Right atrium auricular region (tissue), 2 donors: ENCODE results near the gene CCDC187. TPM values are rescaled to one million over a fixed set of nuclear protein-coding genes. Genes with fewer than 3 reads are reported as not detected.

Source experiments
- DNase-seq: peaks from one replicate; pipeline ENCODE4 v3.0.0-alpha.2; 2019; ENCODE audit warnings: low spot score
- H3K27ac ChIP-seq, 2 donors: fragments of 200-600 bp; sonication (generic); 1 replicate in 1 of 2; 2 replicates in 1 of 2; pipeline ENCODE4 v1.5.1; 2016 to 2019
- H3K27me3 ChIP-seq, 2 donors: fragments of 200-600 bp; sonication (generic); one replicate each; pipeline versions ENCODE4 v1.5.1 to v1.6.0; 2017 to 2019
- H3K36me3 ChIP-seq: fragments of 200-600 bp; sonication (generic); one replicate; pipeline ENCODE4 v1.5.1; 2016
- H3K4me1 ChIP-seq, 2 donors: fragments of 200-600 bp; sonication (generic); one replicate each; pipeline versions ENCODE4 v1.5.1 to v1.6.0; 2017 to 2019
- H3K4me3 ChIP-seq, 2 donors: fragments of 200-600 bp; sonication (generic); 1 replicate in 1 of 2; 2 replicates in 1 of 2; pipeline ENCODE4 v1.5.1; 2017 to 2019; ENCODE audit warnings: mild to moderate bottlenecking in 1 of 2, moderate library complexity in 1 of 2
- H3K9me3 ChIP-seq, 2 donors: fragments of 200-600 bp; sonication (generic); one replicate each; pipeline ENCODE4 v1.5.1; 2019
- CTCF ChIP-seq, 2 donors: fragments of 200-600 bp; sonication (generic); IDR thresholded peaks; one replicate each; pipeline ENCODE4 v1.5.1; 2019; ENCODE audit warnings: antibody characterized with exemption in 2 of 2
- total RNA-seq, 2 donors: library from RNA; depleted of rRNA; stranded (reverse); fragments of >200 nt; gene quantifications; one replicate each; pipeline ENCODE4 v1.1.0, GENCODE V29; 2016

CCDC187 gene
- total RNA-seq, 2 donors from 2014 or later = not detected

DNA sequence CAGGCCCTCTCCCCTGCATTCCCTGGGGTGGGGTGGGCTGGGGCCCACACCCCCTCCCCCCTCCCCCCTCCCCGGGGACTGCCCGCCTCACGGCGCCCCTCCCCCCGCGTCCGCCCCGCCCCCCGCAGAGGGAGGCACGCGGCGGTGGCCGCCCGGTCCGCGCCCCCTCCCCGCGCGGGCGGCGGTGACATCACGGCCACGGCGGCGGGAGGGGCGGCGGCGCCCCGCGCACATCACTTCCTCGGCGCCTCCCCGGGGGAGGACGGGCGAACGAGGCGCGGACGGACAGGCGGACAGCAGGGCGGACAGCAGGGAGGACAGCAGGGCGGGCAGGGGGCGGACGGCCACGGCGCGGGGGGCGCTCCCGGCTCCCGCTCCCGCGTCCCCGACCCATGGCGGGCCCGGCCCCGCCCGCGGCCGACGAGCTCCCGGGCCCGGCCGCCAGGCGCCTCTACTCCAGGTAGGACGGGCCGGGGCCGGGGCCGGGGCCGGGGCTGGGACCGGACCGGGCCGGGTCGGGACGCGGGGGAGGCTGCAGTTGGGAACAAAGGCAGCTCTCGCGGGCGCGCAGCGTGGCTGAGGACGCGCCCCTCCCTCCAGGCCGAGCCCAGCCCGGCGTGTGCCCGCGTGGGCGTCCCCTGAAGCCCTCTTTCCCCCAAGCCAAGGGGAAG is 23.5 kb upstream of the CCDC187 start, which contains the start of gene GPSM1:
GPSM1 (plus strand) TSS at position 236 of the 671 bp plus-strand sequence; CDS start at position 393, 157 bp downstream.
- peaks cover 0 to 61% of the 10 kb centered on the region in 2 donors for H3K4me1 ChIP-seq
- H3K27me3 ChIP-seq = no peaks in the 10 kb centered on the region
- H3K27ac ChIP-seq = peak within 1 kb of the TSS; percentile 88 to 97
- no peaks in the 10 kb centered on the region for H3K36me3 ChIP-seq
- DNase-seq = no peak
- peak within 1 kb of the TSS; percentile 71 to 83 for H3K4me3 ChIP-seq
- no peaks in the 10 kb centered on the region for H3K9me3 ChIP-seq
- no peak for TF ChIP-seq CTCF (IDR thresholded peaks at IDR 0.05)

GRCh38 chr9:136326761-136327303 is 22.9 kb upstream of the CCDC187 start:
- Histone ChIP-seq H3K9me3 (no peaks in the 10 kb centered on the region), H3K27me3 (no peaks in the 10 kb centered on the region), H3K27ac (peak overlapping the region; percentile 88 to 97), H3K4me1 (peaks cover 0 to 61% of the 10 kb centered on the region in 2 donors), H3K36me3 (no peaks in the 10 kb centered on the region), H3K4me3 (peak overlapping the region; percentile 71 to 83)
- DNase-seq = no peak
- TF ChIP-seq CTCF (IDR thresholded peaks at IDR 0.05) = no peak

GRCh38 chr9:136326061-136326760 is 22.3 kb upstream of the CCDC187 start:
- Histone ChIP-seq H3K9me3 (no peaks in the 10 kb centered on the region), H3K27ac (peak overlapping the region; percentile 88 to 97), H3K4me1 (peaks cover 0 to 61% of the 10 kb centered on the region in 2 donors), H3K36me3 (no peaks in the 10 kb centered on the region), H3K4me3 (peak overlapping the region in 1 of 2 donors; percentile 83), H3K27me3 (no peaks in the 10 kb centered on the region)
- no peak for TF ChIP-seq CTCF (IDR thresholded peaks at IDR 0.05)
- DNase-seq = no peak

DNA sequence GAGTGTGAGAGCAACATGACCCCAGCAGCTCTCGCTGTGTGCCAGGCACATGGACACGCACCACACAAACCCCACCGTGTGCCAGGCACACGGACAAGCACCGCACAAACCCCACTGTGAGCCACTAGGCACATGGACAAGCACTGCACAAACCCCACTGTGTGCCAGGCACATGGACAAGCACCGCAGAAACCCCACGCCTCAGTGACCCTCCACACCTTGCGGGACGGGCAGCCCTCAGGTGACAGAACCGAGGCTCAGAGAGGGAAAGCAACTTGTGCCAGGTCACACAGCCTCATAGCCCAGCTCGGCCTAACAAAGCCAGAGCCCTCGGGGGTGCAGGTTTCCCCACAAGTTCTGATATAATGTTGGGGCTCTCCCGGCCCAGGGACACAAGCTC is 21.5 kb upstream of the CCDC187 start:
- H3K27ac ChIP-seq = peak overlapping the region; percentile 88 to 97
- H3K27me3 ChIP-seq = no peaks in the 10 kb centered on the region
- TF ChIP-seq CTCF (IDR thresholded peaks at IDR 0.05) = no peak
- DNase-seq = no peak
- no peaks in the 10 kb centered on the region for H3K9me3 ChIP-seq
- H3K4me3 ChIP-seq = no peak overlapping the region
- peaks cover 0 to 56% of the 10 kb centered on the region in 2 donors for H3K4me1 ChIP-seq
- no peaks in the 10 kb centered on the region for H3K36me3 ChIP-seq

DNA sequence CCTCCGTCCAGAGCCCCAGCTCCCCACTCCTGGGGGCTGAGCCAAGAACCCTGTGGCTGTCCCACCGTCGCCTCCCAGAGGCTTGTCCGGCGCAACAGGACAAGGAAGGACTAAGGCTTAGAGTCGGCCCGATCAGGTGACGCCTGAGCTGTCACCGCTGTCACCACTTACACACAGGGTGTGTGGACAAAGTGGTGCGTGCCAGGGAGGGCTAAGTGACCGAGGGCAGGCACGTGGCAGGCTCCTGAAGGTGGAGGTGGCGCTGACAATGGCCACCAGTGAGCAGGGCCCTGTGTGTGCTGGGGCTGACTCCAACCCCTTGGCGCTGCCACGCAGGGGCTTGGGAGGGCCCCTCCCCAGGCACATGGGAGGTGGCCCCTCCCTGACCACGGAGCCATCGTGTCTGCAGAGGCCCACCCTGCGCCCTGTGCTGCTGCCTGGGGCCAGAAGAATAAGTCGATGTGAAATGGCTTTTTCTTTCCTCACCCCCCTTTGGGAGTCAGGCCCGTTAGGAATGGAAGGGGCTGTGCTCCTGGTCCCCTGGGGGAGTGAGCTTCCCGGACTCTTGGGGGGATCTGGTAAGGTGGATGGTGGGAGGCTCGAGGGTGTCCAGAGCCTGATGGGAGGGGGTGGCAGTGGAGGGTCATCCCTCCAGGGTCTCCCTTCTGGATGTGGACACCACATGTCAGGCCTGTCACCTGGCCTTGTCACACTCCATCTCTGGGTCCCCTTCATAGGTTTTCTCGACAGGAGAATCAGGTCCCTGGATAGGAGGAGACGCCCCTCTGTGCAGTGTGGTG is 20.8 kb upstream of the CCDC187 start:
- no peak for DNase-seq
- peak overlapping the region; percentile 88 to 97 for H3K27ac ChIP-seq

More for the DNA sequence above, 20.8 kb upstream of the CCDC187 start:
- TF ChIP-seq CTCF (IDR thresholded peaks at IDR 0.05) = peak in 1 of 2 donors; percentile 32
- no peak overlapping the region for H3K4me3 ChIP-seq
- H3K36me3 ChIP-seq = no peaks in the 10 kb centered on the region
- no peaks in the 10 kb centered on the region for H3K27me3 ChIP-seq
- peaks cover 0 to 49% of the 10 kb centered on the region in 2 donors for H3K4me1 ChIP-seq
- H3K9me3 ChIP-seq = no peaks in the 10 kb centered on the region
